Heart right ventricle (tissue), 16 donors: ENCODE data around the gene ATP6V0D1. TPM values are rescaled to one million over a fixed set of nuclear protein-coding genes. Genes with fewer than 3 reads are reported as not detected.
A peak's percentile ranks its signal among the peaks of the same experiment; 100 is the strongest.

Experiments used
- ATAC-seq, 8 donors: fragments of 200-7000 bp; cut with Tn5 transposase; one replicate each; pipeline ENCODE4 v1.9.1; 2020; ENCODE audit warnings: mild to moderate bottlenecking in 8 of 8, moderate library complexity in 8 of 8, moderate number of reproducible peaks in 1 of 8
- DNase-seq, 2 donors: peaks; one replicate each; pipeline ENCODE4 v3.0.0-alpha.2; 2020
- H3K27ac ChIP-seq, 10 donors: fragments of 200-600 bp; sonication (generic) in 2 of 10; one replicate each; pipeline versions ENCODE4 v1.5.0 to v1.8.0; 2020 to 2022; ENCODE audit warnings: mild to moderate bottlenecking in 3 of 10
- H3K27me3 ChIP-seq, 7 donors: fragments of 200-600 bp; one replicate each; pipeline ENCODE4 v1.8.0; 2021 to 2022; ENCODE audit warnings: mild to moderate bottlenecking in 2 of 7
- H3K36me3 ChIP-seq, 9 donors: fragments of 200-600 bp; sonication (generic) in 1 of 9; one replicate each; pipeline versions ENCODE4 v1.5.0 to v1.8.0; 2020 to 2022; ENCODE audit warnings: mild to moderate bottlenecking in 2 of 9
- H3K4me1 ChIP-seq, 9 donors: fragments of 200-600 bp; sonication (generic) in 1 of 9; one replicate each; pipeline versions ENCODE4 v1.5.0 to v1.8.0; 2020 to 2022; ENCODE audit warnings: mild to moderate bottlenecking in 4 of 9
- H3K4me3 ChIP-seq, 10 donors: fragments of 200-600 bp; sonication (generic) in 2 of 10; one replicate each; pipeline versions ENCODE4 v1.5.0 to v1.8.0; 2020 to 2022; ENCODE audit warnings: mild to moderate bottlenecking in 7 of 10, moderate library complexity in 2 of 10
- H3K9me3 ChIP-seq, 11 donors: fragments of 200-600 bp in 10 of 11; sonication (generic) in 2 of 11; one replicate each; pipeline versions ENCODE4 v1.5.0 to v1.8.0; 2013 to 2022; ENCODE audit warnings: mild to moderate bottlenecking in 2 of 11, control low read depth in 1 of 11, moderate library complexity in 1 of 11
- CTCF ChIP-seq, 9 donors: fragments of 200-600 bp; sonication (generic) in 2 of 9; IDR thresholded peaks; one replicate each; pipeline versions ENCODE4 v1.5.0 to v1.8.0; 2021 to 2022; ENCODE audit warnings: antibody characterized with exemption in 9 of 9, mild to moderate bottlenecking in 5 of 9, moderate library complexity in 1 of 9
- WGBS, 2 donors: extraction: QIAGEN DNeasy Blood & Tissue Kit; methylation state at CpG; one replicate each; pipeline ENCODE4 v1.1.7; 2013; ENCODE audit warnings: inconsistent platforms in 1 of 2; 5-methylcytosine and 5-hydroxymethylcytosine counted together
- intact Hi-C, 10 donors: fragments of 100-400 bp; cut with DNase I; formaldehyde crosslinking; loops; one replicate each; pipeline versions ENCODE4 v1.11.1 to v1.14.2; 2022
- polyA plus RNA-seq, 2 donors: library from polyadenylated mRNA; stranded (reverse); fragments of 200-250 nt; gene quantifications; one replicate each; pipeline ENCODE4 v1.2.3, GENCODE V29; 2013
- total RNA-seq, 10 donors: library from RNA; stranded (reverse); fragmentation: NEBNext Ultra II Directional in 3 of 10; extraction: Animal tissue kit (Norgen Biotek cat#: 25700) in 3 of 10; gene quantifications; one replicate each; pipeline versions ENCODE4 v1.2.1 to v1.2.4, GENCODE V29; 2021 to 2023
- donor health status: Arrhythmogenic right ventricular cardiomyopathy.
- donor health status: ischemic (EF 13 %, LVEDD 7.1; RV severe dilation, severe dysfunction).
- donor health status: healthy with polysubstance abuse.
- donor health status: DM: no; HTN: yes; CAD: no.
- donor health status: DM: no; HTN: no; CAD: no.
- donor health status: ischemic (EF 25% LVEDD 6.9; RV normal size, moderate dysfunction).
- donor health status: ischemic (EF 25% LVEDD 5.7; RV mildly dilated, moderate dysfunction).
- donor health status: healthy.
- donor health status: DM: yes; HTN: yes; CAD: no.
- donor health status: Ischemic cardiomyopathy.
- donor health status: ischemic (EF 35%, LVEDD 5.7; RV mildly dilated, moderate dysfunction).
- donor health status: nonischemic (EF 11% LVEDD 7.7; RV severe dilation, severe dysfunction).
- donor health status: DM: yes; HTN: yes; CAD: no.
- donor health status: PGD.
- donor health status: ischemic (EF 29% LVEDD 5.4; RV normal size, mild dysfunction).
- donor health status: nonischemic (EF 23%, LVEDD 6.1; RV moderate dilation, normal function).

ATP6V0D1 gene
- total and polyA plus RNA-seq, 12 donors, result 12.8 to 84.7 (median 67.5) TPM

DNA sequence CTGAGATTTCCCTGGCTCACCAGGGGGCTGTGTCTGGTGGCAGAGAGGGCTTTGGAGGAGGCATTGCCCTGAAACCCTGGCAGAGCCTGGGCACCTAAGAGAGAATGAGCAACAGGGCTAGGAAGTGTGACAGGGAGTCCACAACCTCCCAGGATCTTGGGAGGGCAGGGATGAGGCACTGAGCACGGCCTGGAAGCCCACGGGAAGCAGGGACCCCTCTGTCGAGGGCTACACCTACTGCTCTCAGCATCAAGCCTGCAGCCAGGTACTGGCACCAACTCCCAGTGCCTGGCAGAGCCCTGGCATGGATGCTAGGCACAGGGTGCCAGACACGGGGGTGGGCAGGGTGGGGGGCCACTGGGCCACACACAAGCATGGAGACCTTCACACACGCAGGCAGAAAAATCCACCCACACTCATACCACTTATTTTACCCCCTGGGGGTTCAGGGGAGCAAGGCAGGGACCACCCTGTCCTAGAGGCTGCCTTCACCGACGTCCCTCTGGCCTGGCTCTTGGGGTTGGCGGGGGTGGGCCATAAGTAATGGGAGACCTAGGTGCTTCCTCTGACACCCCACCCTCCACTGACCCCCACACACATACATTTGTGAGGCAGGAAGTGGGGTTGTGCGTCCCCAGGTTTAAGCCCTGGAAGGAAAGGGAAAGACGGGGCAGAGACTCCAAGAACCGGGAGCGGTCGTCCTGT is 51.0 kb downstream of the ATP6V0D1 start:
- intact Hi-C loops, result loop anchor here in 8 of 10 donors (1.0 to 5.0 kb wide), 4 partner anchors 32 to 37 kb away; no protein-coding TSS in a partner anchor
- H3K9me3 ChIP-seq, result no peaks in the 10 kb centered on the region
- peaks cover 0 to 72% (median 26%) of the 10 kb centered on the region in 7 donors for H3K27me3 ChIP-seq
- no peak for ATAC-seq
- TF ChIP-seq CTCF (IDR thresholded peaks at IDR 0.05), result no peak
- H3K36me3 ChIP-seq, result no peaks in the 10 kb centered on the region
- peaks cover 8 to 42% (median 26%) of the 10 kb centered on the region in 9 donors for H3K4me1 ChIP-seq
- peak overlapping the region in 1 of 10 donors; percentile 2 for H3K27ac ChIP-seq
- H3K4me3 ChIP-seq, result peak overlapping the region in 9 of 10 donors; percentile 34 to 62 (median 51)
- no peak for DNase-seq
- 53 to 62% methylated on average over 13 of the region's 13 CpGs for WGBS, 2 donors

DNA sequence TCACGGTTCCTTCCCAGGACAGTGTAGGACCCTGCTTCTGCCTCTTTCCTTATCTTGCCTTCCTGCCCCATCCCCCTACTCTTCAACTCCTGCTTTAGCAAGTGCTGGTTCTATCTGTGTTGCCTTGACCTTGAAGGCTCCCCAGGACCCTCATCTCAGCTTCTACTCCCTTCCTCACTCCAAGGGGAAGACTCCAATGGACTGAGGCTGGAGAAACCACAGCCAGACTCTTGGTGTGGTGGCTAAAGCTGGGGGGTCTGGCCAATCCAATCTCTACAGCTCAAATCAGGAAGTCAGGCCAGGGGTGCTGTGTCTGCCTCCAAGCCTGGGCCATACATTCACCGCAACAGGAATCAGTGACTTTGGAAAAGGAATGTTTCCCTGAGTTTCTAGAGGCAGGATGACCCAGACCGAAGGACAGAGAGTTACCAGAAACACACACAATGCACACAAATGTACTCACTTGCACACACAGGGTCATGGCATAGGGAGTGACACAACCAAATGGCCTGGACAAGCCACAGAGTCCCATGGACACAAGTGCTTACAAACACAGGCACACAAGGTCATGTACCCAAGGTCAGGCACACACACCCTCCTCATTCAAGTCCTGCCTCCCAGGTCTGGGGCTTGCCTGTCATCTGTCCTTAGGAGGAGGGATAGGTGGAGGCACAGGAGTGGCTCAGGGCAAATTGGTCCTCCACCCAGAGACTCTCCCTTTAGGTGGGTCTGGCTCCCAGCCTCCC is 51.7 kb downstream of the ATP6V0D1 start:
- WGBS, 2 donors, result 77 to 97% methylated on average over 3 of the region's 3 CpGs
- TF ChIP-seq CTCF (IDR thresholded peaks at IDR 0.05), result no peak
- H3K36me3 ChIP-seq, result no peaks in the 10 kb centered on the region
- ATAC-seq (no peak), DNase-seq (no peak)
- H3K27ac ChIP-seq, result no peak overlapping the region
- intact Hi-C loops, result loop anchor here in 7 of 10 donors (1.0 to 5.0 kb wide), 4 partner anchors 33 to 38 kb away; no protein-coding TSS in a partner anchor
- H3K4me1 ChIP-seq, result peaks cover 8 to 42% (median 26%) of the 10 kb centered on the region in 9 donors
- no peaks in the 10 kb centered on the region for H3K9me3 ChIP-seq
- H3K27me3 ChIP-seq, result peaks cover 0 to 79% (median 29%) of the 10 kb centered on the region in 7 donors
- no peak overlapping the region for H3K4me3 ChIP-seq

GRCh38 chr16:67428146-67428731 is 52.7 kb downstream of the ATP6V0D1 start:
- ATAC-seq (peak; percentile 71 to 89 (median 80)), DNase-seq (peak; percentile 71 to 75)
- peaks cover 0 to 83% (median 32%) of the 10 kb centered on the region in 7 donors for H3K27me3 ChIP-seq
- no peaks in the 10 kb centered on the region for H3K36me3 ChIP-seq
- no peak overlapping the region for H3K4me3 ChIP-seq
- intact Hi-C loops, result loop anchor here in 7 of 10 donors (1.0 to 5.0 kb wide), 4 partner anchors 34 to 39 kb away; no protein-coding TSS in a partner anchor
- H3K27ac ChIP-seq, result peak overlapping the region in 1 of 10 donors; percentile 34
- no peaks in the 10 kb centered on the region for H3K9me3 ChIP-seq
- peaks cover 8 to 42% (median 32%) of the 10 kb centered on the region in 9 donors for H3K4me1 ChIP-seq
- WGBS, 2 donors, result 19 to 27% methylated on average over 11 of the region's 11 CpGs
- peak; percentile 62 to 91 (median 88) for TF ChIP-seq CTCF (IDR thresholded peaks at IDR 0.05)

- ATAC-seq (peak in 6 of 8 donors; percentile 5 to 35 (median 15)), DNase-seq (peak; percentile 47 to 53)
- Histone ChIP-seq H3K4me3 (no peak overlapping the region), H3K27me3 (peaks cover 0 to 72% (median 32%) of the 10 kb centered on the region in 7 donors), H3K4me1 (peaks cover 8 to 37% (median 29%) of the 10 kb centered on the region in 9 donors), H3K27ac (peak overlapping the region in 4 of 10 donors; percentile 14 to 34 (median 24)), H3K9me3 (no peaks in the 10 kb centered on the region), H3K36me3 (no peaks in the 10 kb centered on the region)
- intact Hi-C loops, result loop anchor here in 5 of 10 donors (2.0 to 5.0 kb wide), 3 partner anchors 35 to 40 kb away; no protein-coding TSS in a partner anchor
- no peak for TF ChIP-seq CTCF (IDR thresholded peaks at IDR 0.05)
- WGBS, 2 donors, result 60 to 61% methylated on average over 7 of the region's 7 CpGs
Measured at GRCh38 chr16:67426950-67427349, 54.0 kb downstream of the ATP6V0D1 start.
